OCI-M2 (cell line): ENCODE measurements around the gene NT5E.
"Not testable (repeated sequence)": the region's sequence is repeated elsewhere in the genome, so short reads cannot be mapped to it uniquely, and the experiment has no call there.

Experiments used
- DNase-seq: peaks from one replicate; lab custom pipeline; 2025; ENCODE audit not compliant: unreplicated experiment; lab: John Stamatoyannopoulos, UW

Gene NT5E

GRCh38 chr6:85484948-85485347 is 35.1 kb downstream of the NT5E start:
- DNase-seq: no peak

- no peak for DNase-seq
These were observed 40.8 kb downstream of the NT5E start for GRCh38 chr6:85490516-85491248.

- no peak for DNase-seq
These were observed 43.5 kb downstream of the NT5E start for GRCh38 chr6:85493389-85493788.

- DNase-seq: no peak
These were observed 45.0 kb downstream of the NT5E start for GRCh38 chr6:85494547-85495536.

- no peak for DNase-seq
These were observed 46.2 kb downstream of the NT5E start for GRCh38 chr6:85496009-85496579.

- no peak for DNase-seq
These were observed 47.0 kb downstream of the NT5E start for GRCh38 chr6:85496856-85497255.

- DNase-seq: no peak
These were observed 48.8 kb downstream of the NT5E start for GRCh38 chr6:85498596-85499258.

GRCh38 chr6:85506441-85507093 is 56.7 kb downstream of the NT5E start:
- DNase-seq: no peak

- no peak for DNase-seq
These were observed 66.3 kb downstream of the NT5E start for GRCh38 chr6:85516168-85516567.

- DNase-seq: not testable (repeated sequence)
These were observed 74.4 kb downstream of the NT5E start for GRCh38 chr6:85524281-85524680.

- no peak for DNase-seq
These were observed 87.2 kb downstream of the NT5E start for GRCh38 chr6:85537055-85537494.

GRCh38 chr6:85544776-85545175 is 94.9 kb downstream of the NT5E start:
- DNase-seq: no peak
